HepG2 (cell line): ENCODE results near the gene ALOXE3. TPM values are rescaled to one million over a fixed set of nuclear protein-coding genes. Genes with fewer than 3 reads are reported as not detected.
"Not testable (repeated sequence)": the region's sequence is repeated elsewhere in the genome, so short reads cannot be mapped to it uniquely, and the experiment has no call there.

Experiments
- ATAC-seq: fragments of 200-7000 bp; cut with Tn5 transposase; 3 replicates; pipeline ENCODE4 v1.9.1; 2020; ENCODE audit warnings: mild to moderate bottlenecking, moderate library complexity
- BruUV-seq: library from RNA; stranded (reverse); fragments of 400-500 nt; replicated peaks from 2 replicates; lab custom pipeline; 2021; lab: Mats Ljungman, UMichigan
- CTCF ChIA-PET: fragments of 300-600 bp; formaldehyde crosslinking; extraction: SDS; loops from one replicate; lab custom pipeline; 2021; ENCODE audit warnings: low total read pairs, inconsistent platforms, low intra/inter-chr PET ratio; lab: Yijun Ruan, JAX
- POLR2A ChIA-PET: fragments of 350-600 bp; sonication (Branson Sonifier 250); formaldehyde crosslinking; loops from one replicate; lab custom pipeline; 2020; ENCODE audit warnings: antibody characterized with exemption, inconsistent platforms; lab: Yijun Ruan, JAX
- DNase-seq: peaks from one replicate; pipeline ENCODE4 v3.0.0-alpha.2; 2015; ENCODE audit warnings: low spot score
- FAIRE-seq: peaks from 3 replicates; lab custom pipeline; 2011; peaks lifted over from hg19 to GRCh38; lab: Jason Lieb, UNC
- H2AFZ ChIP-seq: one replicate; pipeline ENCODE4 v1.6.1; 2011; ENCODE audit warnings: low read length, inconsistent platforms
- H3K27ac ChIP-seq: fragments of 300-600 bp; 3 replicates; pipeline ENCODE4 v1.8.0; 2011; ENCODE audit warnings: mixed run types, mild to moderate bottlenecking, mixed read lengths, low read length, inconsistent platforms; ENCODE audit not compliant: insufficient read depth; ENCODE audit errors: extremely low read length
- H3K27me3 ChIP-seq, 2 experiments: fragments of 200-600 bp in 1 of 2; 2 replicates in 1 of 2; 3 replicates in 1 of 2; pipeline versions ENCODE4 v1.6.0 to v1.8.0; 2011; ENCODE audit warnings: low read length in 2 of 2, mild to moderate bottlenecking in 2 of 2, moderate library complexity in 2 of 2, inconsistent platforms in 1 of 2; ENCODE audit not compliant: insufficient read depth in 2 of 2, control insufficient read depth in 1 of 2
- H3K36me3 ChIP-seq, 2 experiments: fragments of 200-600 bp in 1 of 2; replicated peaks in 1 of 2; 2 replicates in 1 of 2; 3 replicates in 1 of 2; pipeline versions ENCODE4 v1.5.1 to v1.8.0; 2011; ENCODE audit warnings: low read length in 2 of 2, inconsistent platforms in 1 of 2; ENCODE audit not compliant: insufficient read depth in 2 of 2, control insufficient read depth in 1 of 2
- H3K4me1 ChIP-seq: 2 replicates; pipeline ENCODE4 v1.5.1; 2012; ENCODE audit warnings: low read length, inconsistent platforms; ENCODE audit not compliant: insufficient read depth
- H3K4me2 ChIP-seq: 2 replicates; pipeline ENCODE4 v1.6.0; 2011; ENCODE audit warnings: low read depth, low read length, inconsistent platforms
- H3K4me3 ChIP-seq, 3 experiments: fragments of 200-600 bp in 1 of 3; sonication (generic), shearing (Covaris generic) in 1 of 3; replicated peaks in 1 of 3; 2 replicates each; pipeline ENCODE4 v1.5.1; 2011 to 2016; ENCODE audit warnings: low read length in 3 of 3, inconsistent platforms in 2 of 3, low read depth in 2 of 3, mild to moderate bottlenecking in 2 of 3, control low read depth in 1 of 3, mixed read lengths in 1 of 3; ENCODE audit not compliant: insufficient read depth in 1 of 3
- H3K79me2 ChIP-seq: one replicate; pipeline ENCODE4 v1.6.1; 2011; ENCODE audit warnings: low read length, inconsistent platforms; ENCODE audit not compliant: insufficient read depth
- H3K9ac ChIP-seq: 2 replicates; pipeline ENCODE4 v1.6.0; 2011; ENCODE audit warnings: mild to moderate bottlenecking, low read depth, low read length, inconsistent platforms; ENCODE audit not compliant: insufficient read depth
- H3K9me3 ChIP-seq: 2 replicates; pipeline ENCODE4 v1.5.1; 2012; ENCODE audit warnings: mild to moderate bottlenecking, low read length
- H4K20me1 ChIP-seq: 2 replicates; pipeline ENCODE4 v1.6.0; 2011; ENCODE audit warnings: inconsistent platforms, mild to moderate bottlenecking, low read length, moderate library complexity; ENCODE audit not compliant: insufficient read depth
- IRX3 ChIP-seq: sonication (generic); formaldehyde crosslinking; IDR thresholded peaks from 2 replicates; pipeline ENCODE4 v1.8.1; 2023; ENCODE audit warnings: mild to moderate bottlenecking, low read depth, missing genetic modification reagents, borderline replicate concordance
- NR2F2 ChIP-seq: IDR thresholded peaks from 2 replicates; pipeline ENCODE4 v1.6.1; 2012; ENCODE audit warnings: low read depth, inconsistent platforms, borderline replicate concordance
- RORA ChIP-seq: sonication (generic); formaldehyde crosslinking; IDR thresholded peaks from 2 replicates; pipeline ENCODE4 v1.5.0; 2020; ENCODE audit warnings: mild to moderate bottlenecking, missing genetic modification reagents, moderate library complexity
- ZBTB40 ChIP-seq, 2 experiments: fragments of 450-650 bp in 1 of 2; sonication (generic) in 1 of 2; formaldehyde crosslinking in 1 of 2; IDR thresholded peaks; 2 replicates each; pipeline versions ENCODE4 v1.6.1 to v1.8.0; 2016 to 2022; ENCODE audit warnings: antibody characterized with exemption in 1 of 2, mild to moderate bottlenecking in 1 of 2, missing genetic modification reagents in 1 of 2
- ZFP1 ChIP-seq: IDR thresholded peaks from 2 replicates; pipeline ENCODE4 v1.6.1; 2016
- ZNF790 ChIP-seq: sonication (generic); formaldehyde crosslinking; IDR thresholded peaks from 2 replicates; pipeline ENCODE4 v1.8.0; 2022; ENCODE audit warnings: missing genetic modification reagents, mild to moderate bottlenecking, borderline replicate concordance
- WGBS: methylation state at CpG from one replicate; pipeline ENCODE4 v1.1.6; 2017; ENCODE audit warnings: low lambda C conversion rate; 5-methylcytosine and 5-hydroxymethylcytosine counted together
- in situ Hi-C: cut with HindIII; loops from 2 replicates; pipeline ENCODE4 v1.10.0; 2017; ENCODE audit warnings: low pct_unique_long_range_greater_than_20kb; ENCODE audit not compliant: extremely low pct_ligation_motif_present
- intact Hi-C: fragments of 100-400 bp; cut with micrococcal nuclease; formaldehyde crosslinking; loops from one replicate; pipeline ENCODE4 v1.10.0; 2022; ENCODE audit not compliant: unreplicated experiment
- polyA plus RNA-seq, 8 experiments: library from polyadenylated mRNA; depleted of rRNA in 3 of 8; stranded (reverse) in 7 of 8; unstranded in 1 of 8; fragments of >200 nt; fragmentation: Illumina TruSeq in 4 of 8; extraction: Trizol in 4 of 8; gene quantifications; 2 replicates each; pipeline versions ENCODE4 v1.2.1 to v1.2.3, GENCODE V29; 2011 to 2016; ENCODE audit warnings: low read depth in 4 of 8, missing spikeins in 1 of 8, mixed read lengths in 1 of 8; ENCODE audit not compliant: insufficient read depth in 1 of 8
- total RNA-seq, 5 experiments: library from RNA; depleted of rRNA; stranded (reverse); fragments of >200 nt; fragmentation: Illumina TruSeq; extraction: Trizol; gene quantifications; 2 replicates each; pipeline ENCODE4 v1.2.3, GENCODE V29; 2016; ENCODE audit warnings: low read depth in 1 of 5
- TF ChIP-seq, protein P1 (sequence below): IDR thresholded peaks from 2 replicates; pipeline ENCODE4 v1.6.1; 2016; ENCODE audit warnings: low read depth, borderline replicate concordance

The ALOXE3 gene
- total and polyA plus RNA-seq, 2 of the 13 experiments (the other 11 are each of a cell fraction or from before 2014, with no cell fraction given): 0.07 TPM; not detected in 1

GRCh38 chr17:8079291-8080207 is 38.8 kb downstream of the ALOXE3 start (continued):
- no peak for TF ChIP-seq ZBTB40 (IDR thresholded peaks at IDR 0.05)
- peak; percentile 5; the same call in 1 of the 2 replicates for TF ChIP-seq ZBTB40 (CRISPR knock-in tag; IDR thresholded peaks at IDR 0.05)
- no peak for TF ChIP-seq ZFP1
- no peak for TF ChIP-seq NR2F2
- TF ChIP-seq, protein P1, sequence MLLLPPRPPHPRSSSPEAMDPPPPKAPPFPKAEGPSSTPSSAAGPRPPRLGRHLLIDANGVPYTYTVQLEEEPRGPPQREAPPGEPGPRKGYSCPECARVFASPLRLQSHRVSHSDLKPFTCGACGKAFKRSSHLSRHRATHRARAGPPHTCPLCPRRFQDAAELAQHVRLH (CRISPR knock-in tag): 0 out of 2 replicates have a peak, but pooled peaks have one; percentile 21
- TF ChIP-seq ZNF790: no peak
- TF ChIP-seq RORA (CRISPR knock-in tag): no peak
- no peak for TF ChIP-seq IRX3 (CRISPR knock-in tag)

DNA sequence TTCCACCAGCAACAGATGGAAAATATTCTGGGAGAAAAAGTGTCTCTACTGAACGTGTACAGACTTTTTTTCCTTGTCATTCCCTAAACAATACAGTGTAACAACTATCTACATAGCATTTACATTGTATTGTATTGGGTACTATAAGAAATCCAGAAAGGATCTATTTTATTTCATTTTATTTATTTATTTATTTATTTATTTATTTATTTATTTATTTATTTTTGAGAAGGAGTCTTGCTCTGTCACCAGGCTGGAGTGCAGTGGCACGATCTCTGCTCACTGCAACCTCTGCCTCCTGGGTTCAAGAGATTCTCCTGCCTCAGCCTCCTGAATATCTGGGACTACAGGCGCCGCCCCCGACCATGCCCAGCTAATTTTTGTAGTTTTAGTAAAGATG is 40.4 kb downstream of the ALOXE3 start:
- H3K36me3 ChIP-seq, H2AFZ ChIP-seq, H3K9me3 ChIP-seq, H3K4me2 ChIP-seq, FAIRE-seq, BruUV-seq, DNase-seq, ATAC-seq, intact Hi-C loops, H3K9ac ChIP-seq, H3K27ac ChIP-seq, POLR2A ChIA-PET, H4K20me1 ChIP-seq, in situ Hi-C loops, H3K4me3 ChIP-seq, H3K79me2 ChIP-seq: not testable (repeated sequence)
- Histone ChIP-seq H3K27me3 (peaks cover 16 to 65% of the 10 kb centered on the region in 2 experiments), H3K4me1 (peaks cover 24% of the 10 kb centered on the region)
- WGBS: 42% methylated on average over 5 of the region's 5 CpGs
- CTCF ChIA-PET: interaction anchor here (2.0 kb wide), 1 partner anchor 18 kb away, joined by 9 read pairs; no protein-coding TSS in a partner anchor
